HL-60/S4 treated with retinoic acid at 250 ng/mL for 4 days and 3 days (cell line): ENCODE results near the gene ZBTB20.

Source experiments
- in situ Hi-C: fragments of 300-500 bp; cut with MboI; formaldehyde crosslinking; loops from 2 replicates; pipeline ENCODE4 v1.7.0; 2022; ENCODE audit warnings: low sequenced_read_pairs

ZBTB20 gene

DNA sequence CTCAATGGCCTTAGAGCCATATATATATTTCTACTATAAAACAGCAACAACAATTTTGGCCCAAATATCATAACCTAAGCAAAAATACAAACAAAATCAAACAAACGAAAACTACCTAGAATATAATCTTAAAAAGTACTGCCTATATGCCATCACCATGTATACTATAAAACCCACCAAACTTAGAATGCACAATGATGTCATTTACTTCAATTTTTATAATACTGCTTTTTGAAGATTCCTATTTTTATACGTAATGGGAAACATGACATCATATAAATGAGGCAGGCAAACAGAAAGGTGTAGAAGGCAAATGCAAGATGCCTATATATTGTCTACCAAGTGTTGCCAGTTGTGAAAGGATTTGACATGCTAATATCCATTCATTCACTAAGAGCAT is 550.9 kb downstream of the ZBTB20 start:
- in situ Hi-C loops, result no loop called here

DNA sequence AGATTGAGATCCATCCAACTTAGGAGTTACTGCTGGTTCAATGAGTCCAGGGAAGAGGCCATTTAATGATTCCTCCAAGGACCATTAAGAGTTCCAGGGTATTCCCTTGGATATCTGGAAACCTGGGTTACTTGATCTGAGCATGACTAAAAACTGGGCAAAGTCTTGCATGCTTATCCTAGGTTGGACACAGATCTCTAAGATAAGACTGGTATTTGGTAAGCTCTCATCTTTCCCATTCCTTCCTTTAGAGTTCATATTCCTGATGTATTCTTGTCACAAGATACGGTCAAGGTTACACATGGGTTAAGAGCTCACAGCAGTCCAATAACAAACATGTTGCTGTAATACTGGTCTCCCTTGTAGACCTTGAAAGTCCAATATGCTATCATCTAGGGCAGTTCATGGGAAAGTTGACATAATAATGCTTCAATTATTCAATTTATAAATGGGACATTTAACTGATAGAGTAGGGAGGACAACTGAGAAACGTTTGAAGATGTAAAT is 551.5 kb downstream of the ZBTB20 start:
- in situ Hi-C loops, result no loop called here

DNA sequence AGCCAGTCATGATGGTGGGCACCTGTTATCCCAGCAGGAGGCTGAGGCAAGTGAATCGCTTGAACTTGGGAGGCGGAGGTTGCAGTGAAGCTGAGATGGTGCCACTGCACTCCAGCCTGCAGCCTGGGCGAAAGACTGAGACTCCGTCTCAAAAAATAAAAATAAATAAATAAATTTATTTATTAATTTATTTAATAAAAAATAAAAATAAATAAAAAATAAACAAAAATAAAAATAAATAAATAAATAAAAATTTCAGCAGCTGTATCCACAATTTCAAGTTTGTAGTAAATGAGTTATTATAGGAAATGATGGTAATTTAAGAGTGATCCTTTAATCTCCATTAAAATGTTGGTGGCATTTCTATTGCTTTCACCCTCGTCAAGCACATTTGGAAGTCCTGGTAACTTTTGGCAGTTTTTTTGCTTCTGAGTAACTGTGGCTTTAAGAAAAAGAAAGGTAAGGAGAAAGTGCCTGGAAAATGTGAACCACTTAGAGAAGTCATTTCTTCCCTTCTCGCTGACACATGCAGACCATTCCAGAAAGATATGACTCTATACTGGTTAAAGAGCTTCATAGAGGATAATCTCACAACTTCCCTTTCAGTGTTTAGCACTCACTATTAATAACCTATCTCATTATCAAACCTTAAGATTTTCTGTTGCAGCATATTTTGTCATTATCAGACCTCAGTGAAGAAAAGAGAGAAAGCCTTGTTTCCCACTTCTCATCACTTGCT is 556.6 kb downstream of the ZBTB20 start:
- in situ Hi-C loops, result no loop called here

DNA sequence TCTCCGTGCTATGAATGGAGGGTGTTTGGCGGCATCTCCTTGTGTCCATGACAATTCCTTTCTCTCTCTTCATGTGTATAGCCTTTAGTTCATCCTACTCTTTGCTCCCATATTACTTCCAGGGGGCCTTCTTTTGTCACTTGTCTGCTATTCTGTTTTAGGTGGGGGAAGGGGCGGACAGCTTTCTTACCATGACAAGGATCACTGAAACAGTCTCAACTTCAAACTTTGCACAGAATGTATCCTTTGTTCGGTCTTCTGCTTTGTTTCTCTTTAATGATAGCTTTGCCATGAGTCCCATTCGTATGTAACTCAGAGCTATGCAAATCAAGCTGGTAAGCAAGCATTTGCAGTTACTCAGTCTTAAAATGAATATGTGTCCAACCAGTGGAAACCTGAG is 559.1 kb downstream of the ZBTB20 start:
- in situ Hi-C loops, result no loop called here

DNA sequence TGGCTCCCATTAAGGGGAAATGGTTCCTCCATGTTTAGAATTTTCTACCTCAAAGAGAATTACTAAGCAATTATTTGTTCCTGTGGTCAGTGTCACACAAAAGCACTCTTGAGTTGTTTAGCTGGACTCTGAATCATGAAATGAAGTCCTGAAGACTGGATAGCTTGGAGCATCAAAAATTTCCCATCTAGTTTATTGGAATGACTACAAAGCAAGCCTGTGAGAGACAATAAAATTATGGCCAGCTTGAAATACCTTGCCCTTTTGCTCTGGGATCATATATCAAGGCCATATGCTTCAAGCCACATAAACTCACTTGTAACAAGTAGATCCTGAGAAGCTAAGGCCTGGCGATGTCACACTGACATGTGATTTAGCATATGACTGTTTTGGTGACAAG is 561.0 kb downstream of the ZBTB20 start:
- in situ Hi-C loops, result no loop called here

DNA sequence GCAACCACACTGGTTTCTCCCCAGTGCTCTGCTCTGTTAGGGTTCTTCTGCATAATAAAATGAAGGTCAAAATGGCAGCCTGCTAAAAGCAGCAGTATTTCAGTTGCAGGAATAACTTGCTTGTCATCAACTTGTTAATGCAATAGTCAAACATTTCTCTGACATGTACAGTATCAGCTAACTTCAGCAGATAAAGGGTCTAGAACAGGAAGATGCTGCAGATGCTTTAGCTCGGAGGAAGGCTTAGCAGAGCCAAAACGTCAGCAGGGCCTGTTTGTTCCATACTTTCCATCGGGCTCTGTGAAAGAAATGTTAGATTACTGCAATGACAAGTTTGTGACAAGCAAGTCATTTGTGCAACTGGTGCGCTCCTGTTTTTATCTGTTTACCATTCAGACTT is 561.4 kb downstream of the ZBTB20 start:
- in situ Hi-C loops, result no loop called here

DNA sequence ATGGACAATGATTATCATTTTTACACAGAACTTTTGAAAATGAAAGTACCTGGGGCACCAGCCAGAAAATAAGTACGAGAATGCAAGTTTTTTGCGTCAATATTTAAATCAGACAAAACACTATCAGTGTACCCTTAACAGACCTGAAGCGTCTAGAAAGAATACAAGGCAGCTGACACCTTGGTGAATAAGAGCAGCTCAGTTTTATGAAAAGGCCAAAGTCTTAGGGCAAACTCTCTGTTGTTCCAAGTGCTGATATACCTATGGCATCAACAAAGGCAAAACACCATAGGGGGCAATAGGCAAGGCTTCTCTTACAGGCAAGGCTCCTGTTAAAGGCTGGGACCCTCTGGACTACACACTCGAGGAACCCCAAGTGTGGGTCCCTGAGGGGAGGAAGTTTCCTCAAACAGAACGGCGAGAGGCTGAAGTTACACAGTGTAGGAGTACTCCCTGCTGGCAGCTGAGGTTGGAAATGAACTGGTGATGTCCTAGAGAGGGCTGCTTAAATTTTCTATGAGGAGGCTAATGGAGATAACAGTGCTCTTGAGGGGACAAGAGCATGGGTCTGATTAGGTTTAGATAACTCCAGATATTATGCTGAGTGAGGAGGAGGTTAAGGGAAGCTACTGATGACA is 562.2 kb downstream of the ZBTB20 start:
- in situ Hi-C loops, result no loop called here

DNA sequence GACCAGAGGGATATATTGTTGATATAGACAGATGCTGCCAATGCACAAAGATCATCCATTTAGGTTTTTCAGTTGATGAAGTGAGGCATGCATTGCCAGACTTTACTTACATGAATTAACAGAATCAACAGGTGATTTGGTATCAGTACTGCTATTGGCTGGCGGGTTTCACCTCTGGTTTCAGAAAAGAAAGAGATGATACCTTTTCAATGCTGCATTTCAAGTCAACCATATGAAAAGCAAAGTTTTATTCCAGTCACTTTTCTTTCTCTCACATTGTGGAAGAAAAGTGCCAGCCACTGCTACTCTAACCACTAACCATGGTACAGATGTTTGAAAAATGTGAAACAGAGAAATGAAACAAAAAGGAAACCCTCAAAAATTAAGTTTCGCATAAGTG is 564.2 kb downstream of the ZBTB20 start:
- in situ Hi-C loops, result no loop called here

DNA sequence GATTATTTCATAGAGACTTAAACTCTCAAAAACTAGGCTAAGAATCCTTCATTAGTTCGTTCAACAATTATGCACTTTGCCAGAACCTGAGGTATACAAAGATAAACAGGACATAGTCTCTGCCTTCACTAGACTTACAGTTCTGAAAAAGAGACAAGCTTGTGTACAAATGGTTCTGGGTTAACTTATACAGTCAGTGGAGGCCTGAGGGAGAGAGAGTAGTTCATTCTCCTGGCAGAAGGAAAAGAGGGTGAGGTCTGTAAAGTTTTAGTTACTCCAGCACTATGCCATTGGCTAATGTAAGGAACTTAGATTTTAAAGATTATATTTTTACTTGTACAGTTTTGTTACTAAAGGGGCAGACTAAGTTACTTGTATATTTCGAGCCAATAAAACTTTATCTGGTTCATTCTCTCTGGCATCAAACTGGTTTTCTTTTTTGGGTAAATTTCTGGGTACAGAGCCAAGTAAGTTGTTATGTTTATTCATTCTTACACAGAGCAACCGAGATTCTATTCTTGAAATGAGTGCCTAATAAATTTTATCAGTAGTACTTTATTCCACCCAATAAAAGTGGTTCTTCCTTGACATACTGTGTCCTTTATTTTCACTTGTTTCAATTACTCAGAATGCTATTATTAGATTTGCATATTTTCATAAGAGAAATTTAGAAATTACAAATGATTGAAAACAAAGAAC is 574.6 kb downstream of the ZBTB20 start:
- in situ Hi-C loops, result no loop called here

DNA sequence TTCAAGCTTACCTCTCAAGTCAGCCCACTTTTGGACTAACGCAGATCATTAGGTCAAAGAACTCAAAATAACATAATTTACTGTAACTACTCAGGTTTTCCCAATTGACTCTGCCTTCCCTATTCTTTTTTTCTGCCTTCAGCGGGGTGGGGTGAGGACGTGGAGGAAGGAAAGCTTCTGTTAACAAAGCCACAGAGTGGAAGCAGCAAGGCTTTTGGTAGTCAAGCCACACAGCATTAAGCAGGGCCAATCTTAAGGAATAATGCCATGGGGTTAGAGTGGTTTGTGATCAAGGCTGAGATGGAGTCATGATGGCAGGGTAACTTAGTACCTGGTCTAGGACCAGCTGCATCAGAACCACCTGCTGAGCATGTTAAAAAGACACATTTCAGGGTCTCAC is 575.7 kb downstream of the ZBTB20 start:
- in situ Hi-C loops, result no loop called here

DNA sequence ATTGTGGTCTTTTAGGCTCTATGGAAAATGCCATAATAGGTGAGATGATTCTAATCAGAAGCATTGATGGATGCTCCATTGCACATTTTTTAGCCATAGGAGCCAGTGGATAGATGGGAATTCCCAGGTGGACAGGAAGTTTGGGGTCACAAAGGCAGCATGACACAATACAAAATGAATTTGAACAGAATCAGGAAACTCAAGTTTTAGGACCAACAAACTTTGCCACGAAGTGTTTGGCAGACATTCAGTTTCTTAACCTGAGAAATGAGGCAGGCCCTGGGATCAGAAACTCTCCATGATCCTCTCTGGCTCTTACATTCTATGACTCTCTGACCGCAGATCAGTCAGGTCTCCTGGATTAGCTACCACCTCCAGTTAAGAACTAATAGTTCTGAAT is 577.9 kb downstream of the ZBTB20 start:
- in situ Hi-C loops, result no loop called here

DNA sequence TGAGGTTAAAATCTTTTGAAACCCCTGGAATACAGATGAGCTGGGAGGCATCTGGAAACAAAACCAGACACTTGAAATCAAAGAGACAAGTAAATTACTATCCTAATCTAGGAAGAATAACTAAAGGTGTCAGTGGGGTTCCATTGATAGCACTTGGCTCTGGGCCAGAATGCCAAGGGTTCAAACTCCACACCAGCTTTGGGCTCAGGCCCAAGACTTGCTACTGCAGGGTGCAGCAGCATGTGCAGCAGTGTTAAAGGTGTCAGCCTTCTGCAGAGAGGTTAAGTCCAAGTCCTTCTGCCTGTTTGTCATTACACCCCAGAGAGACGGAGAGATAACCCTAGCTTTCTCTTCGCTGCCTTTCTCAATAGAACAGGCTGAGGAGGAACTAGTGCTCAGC is 579.3 kb downstream of the ZBTB20 start:
- in situ Hi-C loops, result no loop called here

DNA sequence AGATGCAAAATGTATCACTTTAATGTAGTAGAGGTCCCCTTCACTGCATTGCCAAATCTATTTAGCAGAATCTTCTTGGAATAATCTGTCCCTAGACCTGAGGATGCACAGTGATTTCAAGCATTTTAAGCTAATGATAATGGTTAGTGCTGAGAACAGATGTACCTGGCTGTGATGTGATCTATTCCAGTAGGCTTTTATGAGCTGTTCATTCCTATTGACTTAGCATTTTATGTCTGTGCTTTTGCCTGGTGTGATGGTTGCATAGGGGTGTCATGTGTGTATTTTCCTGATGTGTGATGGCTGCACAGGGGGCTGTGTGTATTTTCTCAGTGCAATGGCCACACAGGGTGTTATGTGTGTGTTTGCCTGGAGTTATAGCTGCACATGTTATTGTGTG is 580.3 kb downstream of the ZBTB20 start:
- in situ Hi-C loops, result no loop called here

DNA sequence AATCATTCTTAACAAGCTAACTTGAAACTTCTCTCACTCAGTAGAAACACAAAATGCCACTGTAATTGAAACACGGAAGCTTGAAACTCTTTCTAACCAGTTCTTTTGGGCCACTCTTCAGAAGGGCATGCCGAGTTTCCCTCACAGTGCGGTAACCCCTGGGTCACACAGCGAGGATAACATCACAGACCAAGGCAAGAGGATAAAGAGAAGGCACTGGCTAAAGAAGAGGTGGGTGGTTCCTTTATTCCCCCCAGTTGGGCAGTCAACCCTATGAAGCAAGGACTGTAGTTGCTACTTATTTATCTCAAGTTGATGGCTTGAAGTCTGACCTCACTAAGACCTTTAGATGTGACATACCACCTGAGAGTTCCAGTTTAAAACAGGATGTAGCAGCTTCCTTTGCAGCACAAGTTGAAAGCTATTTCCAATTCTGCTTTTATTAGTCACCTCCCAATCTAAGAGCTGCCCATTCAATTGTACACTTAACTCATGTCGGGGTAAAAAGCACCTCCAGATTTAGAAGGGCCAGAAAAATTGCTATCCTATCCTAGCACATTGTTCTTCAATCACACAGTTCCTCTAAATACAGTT is 580.8 kb downstream of the ZBTB20 start:
- in situ Hi-C loops, result no loop called here

DNA sequence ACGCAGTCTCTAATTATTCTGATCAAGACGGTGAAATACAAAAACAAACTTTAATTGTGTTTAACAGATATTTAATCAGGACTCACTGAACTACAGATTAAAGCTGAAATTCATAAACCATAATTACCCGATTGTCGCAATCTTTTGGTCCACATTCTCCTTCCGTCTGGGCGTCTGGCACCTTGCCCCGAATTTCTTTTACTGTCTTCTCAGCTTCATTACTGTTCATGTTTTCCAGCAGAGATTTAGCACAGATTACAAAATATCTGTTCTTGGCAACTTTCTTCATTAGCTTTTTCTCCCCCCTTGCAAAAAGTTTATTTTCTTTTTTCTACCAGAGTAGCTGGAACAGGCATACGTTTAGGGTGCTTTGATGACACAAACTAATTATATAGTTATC is 581.9 kb downstream of the ZBTB20 start:
- in situ Hi-C loops, result no loop called here

DNA sequence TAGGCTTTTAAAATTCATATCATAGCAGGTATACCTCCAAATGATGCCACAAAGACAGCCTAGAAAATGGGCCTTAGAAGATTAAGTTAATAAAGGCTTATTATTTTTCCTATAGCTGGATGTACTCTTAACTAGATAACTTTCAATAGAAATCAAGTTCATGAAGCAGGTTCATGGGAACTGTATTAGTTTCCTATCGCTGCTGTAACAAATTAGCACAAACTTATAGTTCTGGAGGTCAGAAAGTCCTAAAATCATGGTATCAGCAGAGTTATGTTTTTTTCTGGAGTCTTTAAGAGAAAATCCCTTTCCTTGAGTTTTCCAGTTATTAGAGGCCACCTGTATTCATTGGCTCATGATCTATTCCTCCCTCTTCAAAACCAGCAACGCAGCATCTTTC is 583.4 kb downstream of the ZBTB20 start:
- in situ Hi-C loops, result no loop called here

DNA sequence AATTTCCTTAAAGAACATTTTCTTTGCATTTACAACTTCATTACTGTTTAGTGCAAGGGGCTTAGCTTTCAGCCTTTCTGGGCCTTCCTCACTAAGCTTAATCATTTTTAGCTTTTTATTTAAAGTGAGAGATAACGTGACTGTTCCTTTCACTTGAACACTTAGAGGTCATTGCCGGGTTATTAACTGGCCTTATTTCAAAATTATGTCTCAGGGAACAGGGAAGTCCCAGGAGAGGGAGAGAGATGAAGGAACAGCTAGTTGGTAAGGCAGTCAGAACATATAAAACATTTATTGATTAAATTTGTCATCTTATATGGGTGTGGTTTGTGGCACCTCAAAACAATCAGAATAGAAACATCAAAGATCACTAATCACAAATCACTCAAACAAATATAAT is 584.5 kb downstream of the ZBTB20 start:
- in situ Hi-C loops, result no loop called here

DNA sequence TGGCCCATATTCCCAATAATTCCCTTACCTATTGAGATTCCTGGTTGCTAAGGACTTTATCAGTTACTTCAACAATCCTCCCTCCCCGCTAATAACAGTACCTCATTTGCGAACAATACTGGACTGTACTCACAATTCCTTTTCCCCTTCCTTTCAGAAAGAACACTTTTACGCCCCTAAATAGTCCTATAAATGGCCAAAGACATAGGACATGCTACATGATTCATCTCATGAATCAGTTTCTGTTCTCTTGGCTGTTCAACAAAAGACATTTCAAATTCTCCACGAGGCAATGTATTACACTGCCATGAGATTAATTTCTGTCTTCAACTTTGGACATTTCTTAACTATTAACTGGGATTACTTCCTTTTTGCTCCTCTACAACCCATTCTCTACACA is 588.8 kb downstream of the ZBTB20 start:
- in situ Hi-C loops, result no loop called here

DNA sequence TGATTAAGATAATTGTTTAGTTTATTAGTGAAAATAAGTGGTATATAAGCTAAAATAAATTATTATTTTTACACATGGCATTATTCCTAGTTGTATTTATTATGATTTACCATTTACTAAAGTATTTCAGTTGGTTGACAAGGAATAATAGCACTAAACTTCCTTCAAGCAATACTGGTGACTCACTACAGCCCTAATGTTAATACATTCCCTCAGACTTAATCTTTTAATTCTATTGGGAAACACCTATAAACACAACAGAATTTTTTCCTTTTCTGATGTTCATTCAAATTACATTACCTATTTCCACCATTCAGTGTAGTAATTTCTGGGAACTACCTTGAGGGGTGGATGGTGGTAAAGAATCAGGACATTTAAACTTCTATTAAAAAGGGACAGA is 589.3 kb downstream of the ZBTB20 start:
- in situ Hi-C loops, result no loop called here

DNA sequence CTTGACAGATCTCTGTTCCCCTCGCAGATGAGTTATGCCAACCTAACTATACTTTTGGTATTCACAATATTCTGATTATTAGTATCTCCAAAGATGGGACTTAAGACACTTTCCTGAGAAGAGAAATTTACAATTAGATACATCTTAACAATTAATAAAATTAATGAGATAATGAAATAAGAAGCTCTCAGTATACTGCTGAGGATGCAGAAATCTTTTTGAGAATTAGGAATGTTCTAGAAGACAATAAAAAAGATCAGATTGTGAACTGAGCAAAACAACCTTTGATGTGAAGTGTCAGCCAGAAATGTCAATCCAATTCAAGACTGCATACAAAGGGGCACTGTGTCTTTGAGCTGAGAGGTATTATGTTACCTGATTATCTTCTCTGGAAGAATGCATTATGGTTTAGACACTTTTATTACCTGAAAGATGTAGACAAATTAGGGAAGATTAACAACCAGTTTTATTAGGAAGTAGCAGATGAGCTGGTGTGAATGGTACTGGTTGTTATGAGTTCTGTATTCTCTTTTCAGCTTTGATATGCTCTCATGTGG is 590.4 kb downstream of the ZBTB20 start:
- in situ Hi-C loops, result no loop called here

DNA sequence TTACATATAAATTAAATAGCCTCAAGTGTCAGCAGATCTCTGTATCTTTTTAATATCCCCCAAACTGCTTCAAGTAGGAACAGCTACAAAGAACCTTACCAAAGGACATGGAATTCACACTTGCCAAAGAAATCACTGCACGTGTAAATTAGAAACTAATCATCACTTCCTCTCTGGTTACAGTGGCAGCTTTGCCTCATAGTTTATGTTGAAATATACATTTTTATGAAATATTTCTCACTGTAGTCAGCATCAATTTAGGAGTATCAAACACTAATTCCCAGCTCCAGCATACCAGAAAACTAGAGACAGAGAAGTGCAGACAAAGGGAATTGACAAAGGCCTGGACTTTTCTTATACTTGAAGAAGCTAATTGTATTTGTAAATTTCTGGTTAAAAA is 592.4 kb downstream of the ZBTB20 start:
- in situ Hi-C loops, result no loop called here
